Measurements from ENCODE around the gene MYOZ3.

GRCh38 chr5:150644514-150644913, 16.5 kb upstream of the MYOZ3 start:
- TF ChIP-seq TCF3 (IDR thresholded peaks at IDR 0.05; ENCODE audit: borderline replicate concordance, insufficient read depth, low read depth, low read length) (no peak), POLR2A (IDR thresholded peaks at IDR 0.05; ENCODE audit: low read depth, low read length) (no peak), CTCF (IDR thresholded peaks at IDR 0.05 in 2 of 3, conservative IDR thresholded peaks at IDR 0.05 in 1 of 3; ENCODE audit: control insufficient read depth in 2 of 3, extremely low read depth in 1 of 3, insufficient read depth in 1 of 3, low read depth in 3 of 3, low read length in 3 of 3) (no peak), REST (IDR thresholded peaks at IDR 0.05; ENCODE audit: low read depth, low read length) (no peak), EP300 (IDR thresholded peaks at IDR 0.05; ENCODE audit: borderline replicate concordance in 1 of 2, control insufficient read depth in 1 of 2, low read depth in 2 of 2, low read length in 2 of 2) (no peak), EED (IDR thresholded peaks at IDR 0.05; ENCODE audit: low read depth) (no peak), EZH2 (IDR thresholded peaks at IDR 0.05; ENCODE audit: borderline replicate concordance, control insufficient read depth, low read depth, low read length) (no peak)
